Middle frontal gyrus (tissue), 1 donor: Measurements from ENCODE around the gene AP5S1.

Source experiments
- DNase-seq: peaks from one replicate; pipeline ENCODE4 v3.0.0-alpha.2; 2015; ENCODE audit warnings: low spot score; ENCODE audit errors: extremely low spot score

AP5S1 gene

GRCh38 chr20:3873507-3873906, 53.2 kb downstream of the AP5S1 start:
- DNase-seq = no peak

- no peak for DNase-seq
These were observed 54.0 kb downstream of the AP5S1 start for GRCh38 chr20:3874194-3874844.

DNA sequence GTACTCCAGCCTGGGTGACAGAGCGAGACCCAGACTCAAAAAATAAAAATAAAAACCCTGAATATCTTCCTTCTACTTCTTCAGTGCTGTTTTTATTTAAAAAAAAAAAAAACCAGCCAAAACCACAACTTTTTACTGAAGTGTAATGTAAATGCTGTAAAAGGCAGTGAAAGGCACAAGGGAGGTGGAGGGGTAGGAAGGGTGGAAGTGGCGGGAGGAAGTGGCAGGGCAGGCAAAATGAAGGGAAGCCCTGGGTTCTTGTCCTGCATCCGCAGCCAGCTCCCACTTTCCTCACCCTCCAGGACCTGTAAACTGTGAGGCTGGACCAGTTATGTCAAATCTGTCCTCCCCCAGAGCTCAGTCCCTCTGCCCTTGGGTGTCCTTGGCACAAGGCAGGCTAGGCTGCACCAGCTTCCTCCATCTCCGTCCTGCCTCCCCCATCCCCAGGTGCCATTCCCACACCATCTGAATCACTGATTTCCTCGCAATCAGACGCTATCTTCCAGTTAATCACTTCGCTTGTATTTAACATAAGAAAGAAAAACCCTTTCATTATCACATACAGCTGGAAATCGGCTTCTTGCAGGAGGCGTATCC, 55.1 kb downstream of the AP5S1 start:
- DNase-seq = no peak

GRCh38 chr20:3876000-3876399, 55.7 kb downstream of the AP5S1 start:
- no peak for DNase-seq

GRCh38 chr20:3876676-3877075, 56.3 kb downstream of the AP5S1 start:
- DNase-seq = no peak
